Measurements from ENCODE around the gene TIMP4. TPM values are rescaled to one million over a fixed set of nuclear protein-coding genes. Genes with fewer than 3 reads are reported as not detected.

The TIMP4 gene
- total RNA-seq, 3 donors from 2014 or later: 1.2 to 8.7 (median 3.6) TPM

Other genes with a start within 250 kb of the TIMP4 start
- 1 to 10 TPM in 2 of 3 donors, under 1 TPM in 1; 0.31 to 5.0 (median 1.0) TPM for gene SYN2, start 154.5 kb downstream of the TIMP4 start, total RNA-seq
- gene PPARG, start 130.2 kb upstream of the TIMP4 start, total RNA-seq: 100 to 1,000 TPM in 1 of 3 donors, 10 to 100 TPM in 2; 61.6 to 173 (median 98.8) TPM

Measured in mucosa of descending colon (tissue), 3 donors.